IMR-90 (cell line): ENCODE results near the gene ST8SIA6. TPM values are rescaled to one million over a fixed set of nuclear protein-coding genes. Genes with fewer than 3 reads are reported as not detected.

ENCODE experiments used
- ATAC-seq: fragments of 200-7000 bp; cut with Tn5 transposase; 2 replicates; pipeline ENCODE4 v1.9.1; 2020; ENCODE audit warnings: low read depth, mild to moderate bottlenecking, moderate library complexity
- BruUV-seq: library from RNA; stranded (reverse); fragments of 400-500 nt; replicated peaks from 2 replicates; lab custom pipeline; 2021; lab: Mats Ljungman, UMichigan
- CTCF ChIA-PET: fragments of 300-600 bp; formaldehyde crosslinking; extraction: SDS; loops from one replicate; lab custom pipeline; 2021; ENCODE audit warnings: antibody characterized with exemption; lab: Yijun Ruan, JAX
- POLR2A ChIA-PET: fragments of 300-600 bp; sonication (Branson Sonifier 250); formaldehyde crosslinking; loops from one replicate; lab custom pipeline; 2022; ENCODE audit warnings: antibody characterized with exemption; ENCODE audit not compliant: unreplicated experiment; lab: Charles Lee
- DNase-seq: peaks from one replicate; pipeline ENCODE4 v3.0.0; 2013
- H2AFZ ChIP-seq: replicated peaks from 2 replicates; pipeline ENCODE3; 2013; ENCODE audit warnings: low read length, mild to moderate bottlenecking; ENCODE audit not compliant: poor library complexity
- H2AK5ac ChIP-seq: 2 replicates; pipeline ENCODE4 v1.6.1; 2013; ENCODE audit warnings: low read depth, low read length, inconsistent platforms
- H2AK9ac ChIP-seq: replicated peaks from 2 replicates; pipeline ENCODE3; 2013; ENCODE audit warnings: mild to moderate bottlenecking, low read depth, low read length, moderate library complexity; ENCODE audit not compliant: poor library complexity
- H2BK120ac ChIP-seq: 2 replicates; pipeline ENCODE4 v1.6.1; 2013; ENCODE audit warnings: low read depth, low read length, inconsistent platforms
- H2BK15ac ChIP-seq: 3 replicates; pipeline ENCODE4 v1.6.1; 2013; ENCODE audit warnings: low read depth, low read length, inconsistent platforms
- H2BK20ac ChIP-seq: 2 replicates; pipeline ENCODE4 v1.6.1; 2013; ENCODE audit warnings: low read depth, mild to moderate bottlenecking, inconsistent platforms, low read length, moderate library complexity
- H2BK5ac ChIP-seq: 2 replicates; pipeline ENCODE4 v1.6.1; 2013; ENCODE audit warnings: mild to moderate bottlenecking, low read depth, low read length, inconsistent platforms; ENCODE audit not compliant: poor library complexity, severe bottlenecking
- H3K14ac ChIP-seq: replicated peaks from 2 replicates; pipeline ENCODE4 v1.6.1; 2013; ENCODE audit warnings: low read depth, low read length, inconsistent platforms
- H3K18ac ChIP-seq: 2 replicates; pipeline ENCODE4 v1.6.1; 2013; ENCODE audit warnings: low read depth, low read length, control low read depth
- H3K23ac ChIP-seq: 2 replicates; pipeline ENCODE4 v1.6.1; 2013; ENCODE audit warnings: low read depth, low read length, inconsistent platforms
- H3K27ac ChIP-seq: 2 replicates; pipeline ENCODE4 v1.5.1; 2013; ENCODE audit warnings: mild to moderate bottlenecking, control low read depth, low read length; ENCODE audit not compliant: insufficient read depth
- H3K27me3 ChIP-seq: 2 replicates; pipeline ENCODE4 v1.6.1; 2013; ENCODE audit warnings: low read length; ENCODE audit not compliant: control insufficient read depth, insufficient read depth
- H3K36me3 ChIP-seq: 2 replicates; pipeline ENCODE4 v1.6.1; 2013; ENCODE audit warnings: low read length, mixed read lengths; ENCODE audit not compliant: control insufficient read depth, insufficient read depth
- H3K4ac ChIP-seq: 2 replicates; pipeline ENCODE4 v1.6.1; 2013; ENCODE audit warnings: low read depth, low read length, inconsistent platforms
- H3K4me1 ChIP-seq: 2 replicates; pipeline ENCODE4 v1.6.1; 2013; ENCODE audit warnings: low read length, mixed read lengths; ENCODE audit not compliant: control insufficient read depth, insufficient read depth
- H3K4me2 ChIP-seq: 2 replicates; pipeline ENCODE4 v1.6.1; 2013; ENCODE audit warnings: low read depth, mild to moderate bottlenecking, control low read depth, low read length, moderate library complexity
- H3K4me3 ChIP-seq: 2 replicates; pipeline ENCODE4 v1.5.1; 2013; ENCODE audit warnings: low read depth, mild to moderate bottlenecking, control low read depth, low read length, moderate library complexity; ENCODE audit not compliant: insufficient read depth
- H3K56ac ChIP-seq: 2 replicates; pipeline ENCODE4 v1.6.1; 2013; ENCODE audit warnings: low read length, inconsistent platforms; ENCODE audit not compliant: insufficient read depth; ENCODE audit errors: extremely low read depth
- H3K79me1 ChIP-seq, 2 experiments: 2 replicates each; pipeline ENCODE4 v1.6.1; 2013; ENCODE audit warnings: low read length in 2 of 2, inconsistent platforms in 1 of 2, low read depth in 1 of 2
- H3K9ac ChIP-seq: 2 replicates; pipeline ENCODE4 v1.6.1; 2013; ENCODE audit warnings: low read depth, low read length, control low read depth
- H3K9me1 ChIP-seq: 2 replicates; pipeline ENCODE4 v1.6.1; 2013; ENCODE audit warnings: low read length, inconsistent platforms; ENCODE audit not compliant: insufficient read depth
- H3K9me3 ChIP-seq: 2 replicates; pipeline ENCODE4 v1.6.1; 2013; ENCODE audit warnings: low read length; ENCODE audit not compliant: control insufficient read depth, insufficient read depth
- H4K20me1 ChIP-seq: 2 replicates; pipeline ENCODE4 v1.6.1; 2013; ENCODE audit warnings: low read length, inconsistent platforms; ENCODE audit not compliant: insufficient read depth
- H4K5ac ChIP-seq: 2 replicates; pipeline ENCODE4 v1.6.1; 2013; ENCODE audit warnings: mild to moderate bottlenecking, low read depth, low read length, control low read depth
- H4K8ac ChIP-seq, 2 experiments: 2 replicates each; pipeline ENCODE4 v1.6.1; 2013; ENCODE audit warnings: low read depth in 2 of 2, low read length in 2 of 2, control low read depth in 1 of 2, inconsistent platforms in 1 of 2
- H4K91ac ChIP-seq: 2 replicates; pipeline ENCODE4 v1.6.1; 2013; ENCODE audit warnings: low read depth, low read length, inconsistent platforms; ENCODE audit not compliant: insufficient read depth
- BHLHE40 ChIP-seq: fragments of 150-350 bp; IDR thresholded peaks from 2 replicates; pipeline ENCODE4 v1.6.1; 2016; ENCODE audit warnings: mild to moderate bottlenecking, low read depth, low read length
- CEBPB ChIP-seq: IDR thresholded peaks from 2 replicates; pipeline ENCODE4 v1.6.1; 2012; ENCODE audit warnings: low read depth, low read length, improper control_type of control experiment
- CHD1 ChIP-seq: IDR thresholded peaks from 2 replicates; pipeline ENCODE4 v1.6.1; 2012; ENCODE audit warnings: low read depth, low read length, improper control_type of control experiment
- CTCF ChIP-seq: conservative IDR thresholded peaks from 2 replicates; pipeline ENCODE4 v1.5.1; 2012; ENCODE audit warnings: mild to moderate bottlenecking, low read depth, low read length, improper control_type of control experiment
- ELK1 ChIP-seq: fragments of 150-350 bp; IDR thresholded peaks from 2 replicates; pipeline ENCODE4 v1.6.1; 2016; ENCODE audit warnings: low read depth, mild to moderate bottlenecking, low read length, moderate library complexity, borderline replicate concordance
- RCOR1 ChIP-seq: IDR thresholded peaks from 2 replicates; pipeline ENCODE4 v1.6.1; 2012; ENCODE audit warnings: mild to moderate bottlenecking, low read length, improper control_type of control experiment; ENCODE audit not compliant: insufficient replicate concordance
- RFX5 ChIP-seq: IDR thresholded peaks from 2 replicates; pipeline ENCODE4 v1.8.0; 2012; ENCODE audit warnings: low read depth, mild to moderate bottlenecking, low read length, moderate library complexity
- SMC3 ChIP-seq: fragments of 150-350 bp; IDR thresholded peaks from 2 replicates; pipeline ENCODE4 v1.6.1; 2016; ENCODE audit warnings: low read depth, mild to moderate bottlenecking, antibody characterized with exemption, low read length, moderate library complexity
- WGBS, 2 experiments: methylation state at CpG; one replicate each; pipeline versions ENCODE4 v1.1.5 to v1.1.7; 2013; ENCODE audit warnings: missing lambda C conversion rate in 2 of 2; ENCODE audit not compliant: insufficient read length in 1 of 2; ENCODE audit errors: extremely low coverage in 2 of 2; 5-methylcytosine and 5-hydroxymethylcytosine counted together
- dilution Hi-C: fragments of 300-500 bp; cut with HindIII; formaldehyde crosslinking; loops from one replicate; pipeline ENCODE4 v1.14.3; 2018; ENCODE audit warnings: low sequenced_read_pairs; ENCODE audit not compliant: unreplicated experiment
- in situ Hi-C: fragments of 300-500 bp; cut with MboI; formaldehyde crosslinking; loops from 3 replicates; pipeline ENCODE4 v1.14.3; 2019; ENCODE audit warnings: low sequenced_read_pairs, inconsistent platforms, mixed read lengths
- intact Hi-C: fragments of 100-400 bp; cut with micrococcal nuclease; formaldehyde crosslinking; loops from 2 replicates; pipeline ENCODE4 v1.10.0; 2022
- polyA plus RNA-seq, 3 experiments: library from polyadenylated mRNA; depleted of rRNA; stranded (reverse); fragments of >200 nt; gene quantifications; 2 replicates each; pipeline ENCODE4 v1.2.3, GENCODE V29; 2012; ENCODE audit warnings: low replicate concordance in 1 of 3
- total RNA-seq: library from RNA; depleted of rRNA; stranded (reverse); fragments of >200 nt; gene quantifications from 2 replicates; pipeline ENCODE4 v1.2.3, GENCODE V29; 2012

The ST8SIA6 gene
- total and polyA plus RNA-seq, 2 of the 4 experiments (the other 2 are of a cell fraction) = 0.10 to 0.18 TPM

GRCh38 chr10:17473228-17473950 is 19.0 kb upstream of the ST8SIA6 start:
- H3K9ac ChIP-seq = no peak overlapping the region
- no peak overlapping the region for H4K5ac ChIP-seq
- CTCF ChIA-PET = interaction anchor here (0.7 to 0.8 kb wide), 2 partner anchors 11 to 21 kb away, joined by 3 to 4 read pairs; no protein-coding TSS in a partner anchor
- no peak overlapping the region for H3K4me3 ChIP-seq
- no peaks in the 10 kb centered on the region for H3K79me1 ChIP-seq
- H3K18ac ChIP-seq = no peak overlapping the region
- H2BK20ac ChIP-seq = no peak overlapping the region
- WGBS, 2 experiments = 40% methylated on average over 1 of the region's 11 CpGs; no CpG with 5 or more reads in 1 of the 2 experiments
- BruUV-seq = no TSS peak
- H4K8ac ChIP-seq = no peak overlapping the region
- H2AK9ac ChIP-seq = no peak overlapping the region
- H3K4me2 ChIP-seq = no peak overlapping the region
- DNase-seq (no peak), ATAC-seq (no peak)
- 0 out of 2 replicates have a peak, but pooled peaks cover 3% of the 10 kb centered on the region for H3K4me1 ChIP-seq
- no peak overlapping the region for H4K91ac ChIP-seq
- in situ Hi-C loops (no loop called here), intact Hi-C loops (no loop called here), dilution Hi-C loops (no loop called here)
- H2AK5ac ChIP-seq = no peak overlapping the region
- H3K4ac ChIP-seq = no peak overlapping the region
- no peaks in the 10 kb centered on the region for H3K27me3 ChIP-seq
- H3K14ac ChIP-seq = no peak overlapping the region
- H3K9me1 ChIP-seq = no peaks in the 10 kb centered on the region
- no peak overlapping the region for H3K56ac ChIP-seq
- no peak overlapping the region for H2BK120ac ChIP-seq
- H3K23ac ChIP-seq = no peak overlapping the region
- no peaks in the 10 kb centered on the region for H3K9me3 ChIP-seq
- H2BK15ac ChIP-seq = no peak overlapping the region
- no peaks in the 10 kb centered on the region for H4K20me1 ChIP-seq
- H2AFZ ChIP-seq = no peak overlapping the region
- no peak for TF ChIP-seq SMC3
- TF ChIP-seq ELK1 = no peak
- TF ChIP-seq CEBPB = no peak
- no peak for TF ChIP-seq CTCF
- TF ChIP-seq RCOR1 = no peak
- TF ChIP-seq RFX5 = no peak
- no peak for TF ChIP-seq CHD1
- no peak for TF ChIP-seq BHLHE40
- H3K27ac ChIP-seq = no peak overlapping the region
- H3K36me3 ChIP-seq = no peaks in the 10 kb centered on the region
- POLR2A ChIA-PET = no interaction called here
- H2BK5ac ChIP-seq = no peak overlapping the region
